Activated T-helper 17 cell treated with anti-CD3 and anti-CD28 coated beads, Interleukin-2, amount 50 U/mL, for 72 hours (primary cell): Measurements from ENCODE around the gene SH3PXD2A. TPM values are rescaled to one million over a fixed set of nuclear protein-coding genes. Genes with fewer than 3 reads are reported as not detected.
A peak's percentile ranks its signal among the peaks of the same experiment; 100 is the strongest.

Experiments
- ATAC-seq: fragments of 150-1000 bp; cut with Tn5 transposase; replicated peaks from 2 replicates; pipeline ENCODE4 v1.10.0; 2021; ENCODE audit warnings: mild to moderate bottlenecking, moderate library complexity
- H3K27ac Mint-ChIP-seq: one replicate; pipeline ENCODE4 v1.8.0; 2022; ENCODE audit warnings: mixed read lengths
- H3K27me3 Mint-ChIP-seq: one replicate; pipeline ENCODE4 v1.8.0; 2022; ENCODE audit warnings: mixed read lengths
- H3K36me3 Mint-ChIP-seq: one replicate; pipeline ENCODE4 v1.8.0; 2022; ENCODE audit warnings: low read depth, mild to moderate bottlenecking, mixed read lengths
- H3K4me1 Mint-ChIP-seq: one replicate; pipeline ENCODE4 v1.8.0; 2022; ENCODE audit warnings: mixed read lengths
- H3K4me3 Mint-ChIP-seq: one replicate; pipeline ENCODE4 v1.8.0; 2022; ENCODE audit warnings: mild to moderate bottlenecking, mixed read lengths
- H3K9me3 Mint-ChIP-seq: one replicate; pipeline ENCODE4 v1.8.0; 2022; ENCODE audit warnings: mixed read lengths
- total RNA-seq, 2 donors: library from RNA; stranded (reverse); gene quantifications; one replicate each; pipeline ENCODE4 v1.2.3, GENCODE V29; 2022

Gene SH3PXD2A
- total RNA-seq, 2 donors from 2014 or later: 8.0 to 19.3 TPM

- no peak for ATAC-seq
- no peaks in the 10 kb centered on the region for H3K9me3 Mint-ChIP-seq
- H3K4me3 Mint-ChIP-seq: no peak overlapping the region
- no peaks in the 10 kb centered on the region for H3K4me1 Mint-ChIP-seq
- no peaks in the 10 kb centered on the region for H3K36me3 Mint-ChIP-seq
- H3K27ac Mint-ChIP-seq: peak overlapping the region; percentile 11
- peaks cover 4% of the 10 kb centered on the region for H3K27me3 Mint-ChIP-seq
Measured at GRCh38 chr10:103576076-103576471, 279.3 kb downstream of the SH3PXD2A start.

DNA sequence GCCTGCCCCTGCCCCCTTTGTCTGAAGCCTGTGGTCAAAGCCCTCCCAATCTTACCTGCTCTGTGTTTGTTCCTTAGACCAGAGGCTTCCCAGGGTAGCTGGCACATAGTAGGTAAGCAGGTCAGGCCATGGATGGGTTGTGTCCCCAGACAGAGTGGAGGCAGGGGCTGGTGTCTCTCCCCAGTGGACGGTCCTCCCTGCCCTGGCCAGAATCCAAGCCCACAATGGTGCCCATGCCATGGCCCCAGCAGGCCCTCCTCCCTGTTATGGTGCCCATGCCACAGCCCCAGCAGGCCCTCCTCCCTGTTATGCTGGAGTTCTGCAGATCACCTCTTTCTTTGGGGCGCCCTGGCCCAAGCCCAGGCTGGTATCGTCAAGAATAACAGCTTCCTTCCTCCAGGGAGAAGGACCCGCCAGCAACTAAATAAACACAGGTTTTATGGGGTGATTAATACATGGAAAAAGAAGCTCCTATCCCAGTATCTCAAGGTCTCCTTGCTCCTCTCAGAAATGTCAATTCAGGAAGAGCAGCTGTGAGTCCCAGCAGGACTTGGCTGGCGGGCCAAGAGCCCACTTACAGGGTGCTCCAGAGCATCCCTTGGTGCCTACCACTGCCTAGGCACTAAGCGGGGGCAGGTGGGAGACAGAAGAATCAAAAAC is 279.8 kb downstream of the SH3PXD2A start:
- Mint-ChIP-seq H3K36me3 (no peaks in the 10 kb centered on the region), H3K4me1 (no peaks in the 10 kb centered on the region), H3K9me3 (no peaks in the 10 kb centered on the region), H3K27me3 (peaks cover 4% of the 10 kb centered on the region), H3K4me3 (no peak overlapping the region), H3K27ac (peak overlapping the region; percentile 11)
- no peak for ATAC-seq

GRCh38 chr10:103574097-103575061 is 281.0 kb downstream of the SH3PXD2A start:
- no peak for ATAC-seq
- H3K4me1 Mint-ChIP-seq: no peaks in the 10 kb centered on the region
- no peaks in the 10 kb centered on the region for H3K9me3 Mint-ChIP-seq
- H3K4me3 Mint-ChIP-seq: no peak overlapping the region
- peaks cover 4% of the 10 kb centered on the region for H3K27me3 Mint-ChIP-seq
- no peak overlapping the region for H3K27ac Mint-ChIP-seq
- no peaks in the 10 kb centered on the region for H3K36me3 Mint-ChIP-seq

DNA sequence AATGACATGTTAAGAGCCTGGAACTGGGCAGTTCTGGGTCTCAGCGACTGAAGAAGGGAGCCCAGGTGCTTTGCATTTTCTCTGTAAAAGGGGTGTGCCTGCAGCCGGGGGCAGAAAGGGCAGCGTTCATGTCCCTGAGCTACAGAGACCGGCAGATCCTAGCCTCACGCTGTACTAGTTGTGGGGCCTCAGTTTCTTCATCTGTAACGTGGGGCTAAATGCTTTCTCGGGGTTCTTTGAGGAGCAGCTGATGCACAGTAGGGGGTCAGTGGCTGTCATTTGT is 282.2 kb downstream of the SH3PXD2A start:
- Mint-ChIP-seq H3K27ac (no peak overlapping the region), H3K9me3 (no peaks in the 10 kb centered on the region), H3K36me3 (no peaks in the 10 kb centered on the region), H3K27me3 (peaks cover 4% of the 10 kb centered on the region), H3K4me3 (no peak overlapping the region), H3K4me1 (no peaks in the 10 kb centered on the region)
- no peak for ATAC-seq

DNA sequence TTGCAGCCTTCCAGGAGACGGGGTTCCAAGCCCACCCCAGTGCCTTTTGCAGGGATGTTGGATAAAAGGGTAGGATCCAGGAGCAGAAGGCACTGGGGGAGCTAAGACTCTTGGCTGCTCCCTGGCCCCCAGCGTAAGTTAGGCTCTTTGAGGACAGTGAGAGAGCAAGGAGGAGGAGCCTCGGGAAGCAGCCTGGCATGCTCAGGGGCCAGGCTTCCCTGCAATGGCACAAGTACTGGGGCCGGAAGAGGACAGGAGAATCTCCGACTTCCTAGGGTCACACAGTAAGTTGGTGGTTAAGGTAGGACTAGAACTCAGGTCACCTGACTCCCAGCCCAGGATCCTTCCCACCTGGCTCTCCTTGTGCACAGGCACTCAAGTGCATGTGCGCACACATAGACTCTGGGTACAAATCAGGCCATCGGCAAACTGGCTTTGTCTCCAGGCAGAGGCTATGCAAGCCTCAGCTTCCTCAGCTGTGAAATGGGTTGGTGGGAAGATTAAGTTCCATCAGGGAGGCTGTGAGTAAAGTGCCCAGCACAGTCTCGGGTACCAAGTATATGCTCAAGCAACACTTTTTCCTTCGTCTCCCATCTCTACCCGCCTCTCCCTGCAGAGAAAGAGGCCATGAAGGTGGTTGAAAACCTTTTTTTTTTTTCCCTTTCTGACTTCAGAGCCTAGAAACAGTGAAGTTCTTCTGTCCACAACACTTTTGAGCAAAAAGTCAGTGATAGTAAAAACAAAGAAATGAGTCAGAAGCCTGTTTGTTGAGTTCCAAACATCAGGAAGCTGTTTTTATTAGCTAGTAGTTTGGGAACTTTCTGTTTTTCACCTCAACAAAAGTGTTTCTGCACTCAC is 282.8 kb downstream of the SH3PXD2A start:
- ATAC-seq: no peak
- Mint-ChIP-seq H3K4me3 (no peak overlapping the region), H3K4me1 (no peaks in the 10 kb centered on the region), H3K9me3 (no peaks in the 10 kb centered on the region), H3K27me3 (peaks cover 4% of the 10 kb centered on the region), H3K27ac (no peak overlapping the region), H3K36me3 (no peaks in the 10 kb centered on the region)

DNA sequence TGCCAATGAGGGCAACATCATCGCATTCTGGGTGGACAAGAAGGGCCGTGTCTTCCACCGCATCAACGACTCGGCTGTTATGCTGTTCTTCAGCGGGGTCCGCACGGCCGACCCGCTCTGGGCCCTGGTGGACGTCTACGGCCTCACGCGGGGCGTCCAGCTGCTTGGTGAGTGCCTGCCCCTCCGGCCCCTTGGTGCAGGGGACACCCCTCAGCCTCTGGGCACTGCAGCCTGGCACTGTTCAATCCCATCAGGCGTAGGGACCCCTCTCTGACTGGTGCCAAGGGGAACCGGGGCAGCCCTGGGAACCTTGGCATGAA is 283.8 kb downstream of the SH3PXD2A start:
- Mint-ChIP-seq H3K27ac (no peak overlapping the region), H3K27me3 (peaks cover 4% of the 10 kb centered on the region), H3K36me3 (no peaks in the 10 kb centered on the region), H3K4me1 (no peaks in the 10 kb centered on the region), H3K9me3 (no peaks in the 10 kb centered on the region), H3K4me3 (no peak overlapping the region)
- no peak for ATAC-seq

DNA sequence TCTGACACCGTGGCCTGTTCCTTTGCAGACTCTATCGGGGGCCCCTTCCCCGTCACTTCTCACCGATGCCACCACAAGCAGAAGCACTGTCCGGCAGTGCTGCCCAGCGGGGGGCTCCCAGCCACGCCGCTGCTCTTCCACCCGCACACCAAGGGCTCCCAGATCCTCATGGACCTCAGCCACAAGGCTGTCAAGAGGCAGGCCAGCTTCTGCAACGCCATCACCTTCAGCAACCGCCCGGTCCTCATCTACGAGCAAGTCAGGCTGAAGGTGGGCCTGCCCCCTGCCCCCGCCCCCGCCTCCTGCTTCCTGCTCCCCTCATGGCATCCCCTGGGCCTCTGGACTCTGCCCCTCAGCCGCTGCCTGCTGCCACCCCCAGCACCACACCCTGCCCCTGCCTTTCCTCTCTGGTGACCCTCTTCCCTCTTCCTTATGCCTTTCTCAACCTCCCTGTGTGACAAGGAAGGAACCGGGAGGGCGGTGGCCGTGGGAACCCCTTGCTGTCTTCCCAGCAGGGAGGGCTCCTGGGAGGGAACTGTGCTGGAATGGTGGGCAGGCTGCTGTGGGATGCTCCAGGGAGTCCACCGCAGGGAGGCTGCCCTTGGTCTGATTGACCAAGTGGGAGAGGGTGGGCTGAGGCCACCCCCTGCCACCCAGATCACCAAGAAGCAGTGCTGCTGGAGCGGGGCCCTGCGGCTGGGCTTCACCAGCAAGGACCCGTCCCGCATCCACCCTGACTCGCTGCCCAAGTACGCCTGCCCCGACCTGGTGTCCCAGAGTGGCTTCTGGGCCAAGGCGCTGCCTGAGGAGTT is 284.3 kb downstream of the SH3PXD2A start:
- Mint-ChIP-seq H3K9me3 (no peaks in the 10 kb centered on the region), H3K27ac (no peak overlapping the region), H3K4me3 (no peak overlapping the region), H3K27me3 (peaks cover 2% of the 10 kb centered on the region), H3K4me1 (no peaks in the 10 kb centered on the region), H3K36me3 (no peaks in the 10 kb centered on the region)
- no peak for ATAC-seq

DNA sequence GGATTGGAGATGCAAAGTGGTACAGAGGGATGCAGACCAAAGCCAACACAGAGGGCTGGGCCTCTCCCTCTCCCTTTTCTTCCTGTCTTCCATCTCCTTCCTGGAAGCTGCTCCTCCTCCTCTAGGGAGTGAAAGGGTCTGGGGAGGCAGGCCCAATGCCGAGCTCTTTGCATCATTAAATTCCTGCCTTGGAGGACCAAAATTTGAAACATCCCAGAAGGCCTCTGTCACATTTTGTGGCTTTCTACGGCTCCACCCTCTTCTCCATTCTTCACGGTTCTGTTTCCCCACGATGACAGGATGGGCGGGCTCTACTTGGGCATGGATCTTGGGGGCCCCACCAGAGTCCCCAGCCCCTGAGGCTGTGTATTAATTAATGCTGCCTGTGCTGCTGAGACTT is 285.5 kb downstream of the SH3PXD2A start:
- no peaks in the 10 kb centered on the region for H3K36me3 Mint-ChIP-seq
- no peaks in the 10 kb centered on the region for H3K27me3 Mint-ChIP-seq
- no peak overlapping the region for H3K27ac Mint-ChIP-seq
- no peaks in the 10 kb centered on the region for H3K9me3 Mint-ChIP-seq
- no peaks in the 10 kb centered on the region for H3K4me1 Mint-ChIP-seq
- H3K4me3 Mint-ChIP-seq: no peak overlapping the region
- no peak for ATAC-seq

- Mint-ChIP-seq H3K27ac (no peak overlapping the region), H3K4me1 (no peaks in the 10 kb centered on the region), H3K36me3 (no peaks in the 10 kb centered on the region), H3K27me3 (no peaks in the 10 kb centered on the region), H3K9me3 (no peaks in the 10 kb centered on the region), H3K4me3 (no peak overlapping the region)
- no peak for ATAC-seq
Measured at GRCh38 chr10:103568505-103568904, 286.9 kb downstream of the SH3PXD2A start.

GRCh38 chr10:103566536-103566935 is 288.8 kb downstream of the SH3PXD2A start:
- Mint-ChIP-seq H3K27me3 (no peaks in the 10 kb centered on the region), H3K4me3 (no peak overlapping the region), H3K4me1 (no peaks in the 10 kb centered on the region), H3K36me3 (no peaks in the 10 kb centered on the region), H3K9me3 (no peaks in the 10 kb centered on the region), H3K27ac (no peak overlapping the region)
- no peak for ATAC-seq

DNA sequence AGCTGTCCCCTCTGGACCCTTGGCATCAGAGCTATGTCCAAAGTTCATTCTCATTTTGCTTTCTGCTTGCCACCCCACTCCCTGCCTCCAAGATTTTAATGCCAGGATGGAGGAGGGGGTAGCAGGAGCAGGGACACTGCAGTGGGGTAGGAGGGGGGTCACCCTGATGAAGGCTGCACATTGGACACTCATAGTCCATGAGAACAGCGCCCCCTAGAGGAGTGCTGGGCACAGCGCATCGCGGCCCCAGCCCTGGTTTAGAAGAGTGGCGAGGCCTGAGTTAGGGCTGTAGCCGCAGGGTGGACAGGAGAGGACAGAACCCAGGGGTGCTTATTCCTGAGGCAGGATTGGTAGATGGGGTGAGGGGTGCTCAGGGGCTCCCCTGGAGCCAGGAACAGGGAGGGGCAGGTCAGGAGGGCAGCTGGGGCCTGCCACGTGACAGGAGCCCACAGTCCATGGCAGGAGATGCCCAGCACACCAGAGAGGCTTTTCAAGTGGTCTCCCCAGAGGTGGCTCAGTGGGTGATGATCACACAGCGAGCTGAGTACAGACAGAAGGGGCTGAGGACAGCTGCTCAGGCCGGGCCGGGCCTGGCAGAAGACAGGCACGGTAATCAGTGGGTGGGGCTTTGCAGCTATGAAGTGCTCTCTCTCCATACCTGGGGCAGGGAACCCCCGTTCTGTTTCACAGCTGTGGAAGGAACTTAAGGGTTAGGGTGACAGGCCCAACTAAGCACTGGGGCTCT is 290.4 kb downstream of the SH3PXD2A start:
- Mint-ChIP-seq H3K27ac (no peak overlapping the region), H3K27me3 (peaks cover 2% of the 10 kb centered on the region), H3K4me3 (no peak overlapping the region), H3K36me3 (no peaks in the 10 kb centered on the region), H3K9me3 (no peaks in the 10 kb centered on the region), H3K4me1 (no peaks in the 10 kb centered on the region)
- ATAC-seq: peak; percentile 60

GRCh38 chr10:103564116-103564501 is 291.3 kb downstream of the SH3PXD2A start:
- no peaks in the 10 kb centered on the region for H3K36me3 Mint-ChIP-seq
- peaks cover 3% of the 10 kb centered on the region for H3K27me3 Mint-ChIP-seq
- no peak for ATAC-seq
- H3K9me3 Mint-ChIP-seq: no peaks in the 10 kb centered on the region
- no peak overlapping the region for H3K4me3 Mint-ChIP-seq
- no peaks in the 10 kb centered on the region for H3K4me1 Mint-ChIP-seq
- no peak overlapping the region for H3K27ac Mint-ChIP-seq

GRCh38 chr10:103563231-103564115 is 291.9 kb downstream of the SH3PXD2A start:
- Mint-ChIP-seq H3K27me3 (peaks cover 3% of the 10 kb centered on the region), H3K4me1 (no peaks in the 10 kb centered on the region), H3K36me3 (no peaks in the 10 kb centered on the region), H3K9me3 (no peaks in the 10 kb centered on the region), H3K4me3 (no peak overlapping the region), H3K27ac (no peak overlapping the region)
- ATAC-seq: no peak
